HG02973 (cell line): ENCODE data around the gene ZNF507.

ENCODE experiments used
- ATAC-seq: cut with Tn5 transposase; IDR thresholded peaks from one replicate; pipeline ENCODE4 v1.9.1; 2021; ENCODE audit warnings: moderate library complexity; ENCODE audit not compliant: unreplicated experiment

The ZNF507 gene

GRCh38 chr19:32345261-32346207 lies at the start of gene ZNF507:
ZNF507 (plus strand) TSS chr19:32345610; CDS start chr19:32352831, 7,221 bp downstream.
- ATAC-seq = peak; percentile 80

GRCh38 chr19:32296694-32297093 lies 48.7 kb upstream of the ZNF507 start:
- ATAC-seq = no peak

- ATAC-seq = no peak
These were observed 42.6 kb upstream of the ZNF507 start for GRCh38 chr19:32302778-32303177.

- ATAC-seq = no peak
These were observed 42.2 kb upstream of the ZNF507 start for GRCh38 chr19:32303193-32303592.

- ATAC-seq = no peak
These were observed 37.8 kb upstream of the ZNF507 start for GRCh38 chr19:32307591-32307990.

GRCh38 chr19:32308431-32309077 lies 36.9 kb upstream of the ZNF507 start:
- no peak for ATAC-seq

- no peak for ATAC-seq
These were observed 35.6 kb upstream of the ZNF507 start for GRCh38 chr19:32309711-32310390.

- no peak for ATAC-seq
These were observed 34.0 kb upstream of the ZNF507 start for GRCh38 chr19:32311371-32311770.

- no peak for ATAC-seq
These were observed 31.7 kb upstream of the ZNF507 start for GRCh38 chr19:32313569-32314265.

- ATAC-seq = no peak
These were observed 29.4 kb upstream of the ZNF507 start for GRCh38 chr19:32316034-32316433.

GRCh38 chr19:32317086-32317485 lies 28.3 kb upstream of the ZNF507 start:
- no peak for ATAC-seq

- ATAC-seq = no peak
These were observed 26.4 kb upstream of the ZNF507 start for GRCh38 chr19:32318884-32319520.

- ATAC-seq = no peak
These were observed 22.9 kb upstream of the ZNF507 start for GRCh38 chr19:32322541-32322940.

GRCh38 chr19:32324631-32325285 lies 20.7 kb upstream of the ZNF507 start:
- no peak for ATAC-seq

- ATAC-seq = no peak
These were observed 15.1 kb upstream of the ZNF507 start for GRCh38 chr19:32330213-32330857.

GRCh38 chr19:32333227-32333626 lies 12.2 kb upstream of the ZNF507 start:
- no peak for ATAC-seq

GRCh38 chr19:32336259-32337083 lies 8.9 kb upstream of the ZNF507 start:
- no peak for ATAC-seq

- ATAC-seq = no peak
These were observed 8.2 kb upstream of the ZNF507 start for GRCh38 chr19:32337084-32337808.
